ENCODE measurements around the gene TACR3.
A peak's percentile ranks its signal among the peaks of the same experiment; 100 is the strongest.

Gene TACR3

DNA sequence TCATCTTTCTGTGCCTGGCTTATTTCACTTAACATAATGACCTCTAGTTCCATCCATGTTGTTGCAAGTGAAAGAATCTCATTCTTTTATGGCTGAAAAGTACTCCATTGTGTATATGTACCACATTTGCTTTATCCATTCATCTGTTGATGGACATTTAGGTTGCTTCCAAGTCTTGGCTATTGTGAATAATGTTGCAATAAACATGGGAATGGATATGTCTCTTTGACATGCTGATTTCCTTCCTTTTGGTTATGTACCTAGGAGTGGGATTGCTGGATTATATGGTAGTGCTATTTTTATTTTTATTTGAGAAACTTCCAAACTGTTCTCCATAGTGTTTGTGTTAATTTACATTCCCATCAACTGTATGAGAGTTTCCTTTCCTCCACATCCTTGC, 71.2 kb downstream of the TACR3 start:
- TF ChIP-seq TEAD4 (IDR thresholded peaks at IDR 0.05) = no peak
- TF ChIP-seq CREB1 (IDR thresholded peaks at IDR 0.05; ENCODE audit: low read depth) = no peak
- no peak for TF ChIP-seq ZBTB7A (IDR thresholded peaks at IDR 0.05; ENCODE audit: low read depth)
- TF ChIP-seq CEBPB (IDR thresholded peaks at IDR 0.05) = no peak
- no peak for TF ChIP-seq EGR1 (IDR thresholded peaks at IDR 0.05)
- no peak for TF ChIP-seq YY1 (IDR thresholded peaks at IDR 0.05; ENCODE audit: low read depth)

DNA sequence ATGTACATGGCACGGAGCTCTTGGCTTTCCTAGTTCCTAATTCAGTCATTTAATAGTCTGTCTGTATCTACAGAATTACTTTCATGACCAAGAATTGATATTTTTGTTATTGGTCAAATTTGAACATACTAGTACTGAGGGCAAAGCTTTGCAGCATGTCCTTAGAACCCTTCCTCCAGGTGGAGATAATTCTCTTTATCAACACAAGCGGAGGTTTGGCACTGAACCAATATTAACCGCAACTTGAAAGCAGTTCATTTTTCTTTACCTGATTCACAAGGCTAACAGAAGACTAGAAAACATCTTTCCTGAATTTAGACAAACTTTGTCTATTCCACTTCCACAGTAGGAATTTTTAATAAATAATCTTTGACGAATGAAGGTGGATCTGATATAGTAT, 73.8 kb downstream of the TACR3 start:
- TF ChIP-seq YY1 (IDR thresholded peaks at IDR 0.05; ENCODE audit: low read depth) = no peak
- TF ChIP-seq, protein P1, sequence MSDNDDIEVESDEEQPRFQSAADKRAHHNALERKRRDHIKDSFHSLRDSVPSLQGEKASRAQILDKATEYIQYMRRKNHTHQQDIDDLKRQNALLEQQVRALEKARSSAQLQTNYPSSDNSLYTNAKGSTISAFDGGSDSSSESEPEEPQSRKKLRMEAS (IDR thresholded peaks at IDR 0.05) = no peak
- no peak for TF ChIP-seq CEBPB (IDR thresholded peaks at IDR 0.05)
- no peak for TF ChIP-seq FOXM1 (IDR thresholded peaks at IDR 0.05; ENCODE audit: borderline replicate concordance, low read depth)

DNA sequence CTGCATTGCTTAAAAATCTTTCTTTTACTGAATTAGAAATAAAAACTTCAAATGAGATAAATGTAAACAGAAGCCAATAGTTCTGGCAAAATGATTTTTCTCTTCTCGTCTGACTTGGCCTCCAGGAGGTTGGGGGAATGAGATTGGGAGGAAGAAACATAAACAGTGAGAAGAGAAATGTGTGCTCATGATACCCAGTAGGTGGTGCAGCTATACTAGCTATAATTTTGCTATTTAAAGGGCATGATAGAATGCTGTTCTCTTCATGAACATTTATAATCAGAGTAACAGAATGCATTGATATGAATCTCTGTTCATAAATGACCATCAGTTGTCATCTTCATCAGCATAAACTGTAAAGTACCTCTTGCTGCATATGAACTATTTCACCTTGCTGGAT, 85.5 kb downstream of the TACR3 start:
- peak; percentile 56; the same call in 1 of the 2 replicates for TF ChIP-seq RAD21 (IDR thresholded peaks at IDR 0.05; ENCODE audit: low read depth)
- TF ChIP-seq EGR1 (IDR thresholded peaks at IDR 0.05) = no peak

DNA sequence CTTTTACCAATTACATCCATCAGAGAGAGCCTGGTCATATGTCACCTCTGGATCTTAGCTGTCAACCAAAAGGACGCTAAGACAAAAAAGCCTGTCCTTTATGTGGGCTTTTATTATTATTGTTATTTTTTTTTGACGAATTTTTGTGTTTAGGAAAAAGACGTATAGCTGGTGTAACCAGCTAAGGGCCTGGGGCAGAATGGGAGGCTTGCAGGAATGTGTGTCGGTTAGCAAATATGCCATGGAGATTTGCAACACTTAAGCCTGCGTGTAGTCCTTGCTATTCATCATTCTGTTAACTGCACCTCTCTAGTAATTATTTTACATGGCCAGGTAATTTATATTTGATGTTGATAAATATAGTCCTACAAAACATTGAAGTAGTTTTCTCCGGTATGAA, 93.5 kb downstream of the TACR3 start:
- TF ChIP-seq, protein P2, sequence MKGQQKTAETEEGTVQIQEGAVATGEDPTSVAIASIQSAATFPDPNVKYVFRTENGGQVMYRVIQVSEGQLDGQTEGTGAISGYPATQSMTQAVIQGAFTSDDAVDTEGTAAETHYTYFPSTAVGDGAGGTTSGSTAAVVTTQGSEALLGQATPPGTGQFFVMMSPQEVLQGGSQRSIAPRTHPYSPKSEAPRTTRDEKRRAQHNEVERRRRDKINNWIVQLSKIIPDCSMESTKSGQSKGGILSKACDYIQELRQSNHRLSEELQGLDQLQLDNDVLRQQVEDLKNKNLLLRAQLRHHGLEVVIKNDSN (IDR thresholded peaks at IDR 0.05) = no peak
- no peak for TF ChIP-seq ZBTB7A (IDR thresholded peaks at IDR 0.05; ENCODE audit: low read depth)
- TF ChIP-seq, protein P1 (IDR thresholded peaks at IDR 0.05) = no peak
- TF ChIP-seq YY1 (IDR thresholded peaks at IDR 0.05; ENCODE audit: low read depth) = no peak
- no peak for TF ChIP-seq TCF12 (IDR thresholded peaks at IDR 0.05; ENCODE audit: low read depth)
- TF ChIP-seq NFIC (IDR thresholded peaks at IDR 0.05) = no peak
- no peak for TF ChIP-seq RAD21 (IDR thresholded peaks at IDR 0.05; ENCODE audit: low read depth)
- no peak for TF ChIP-seq EGR1 (IDR thresholded peaks at IDR 0.05)
- no peak for TF ChIP-seq CEBPB (IDR thresholded peaks at IDR 0.05)
- TF ChIP-seq EP300 (IDR thresholded peaks at IDR 0.05; ENCODE audit: borderline replicate concordance) = no peak
- TF ChIP-seq TEAD4 (IDR thresholded peaks at IDR 0.05) = no peak
- TF ChIP-seq TAF1 (IDR thresholded peaks at IDR 0.05; ENCODE audit: low read depth) = no peak
- no peak for TF ChIP-seq CREB1 (IDR thresholded peaks at IDR 0.05; ENCODE audit: low read depth)
- TF ChIP-seq, protein P3, sequence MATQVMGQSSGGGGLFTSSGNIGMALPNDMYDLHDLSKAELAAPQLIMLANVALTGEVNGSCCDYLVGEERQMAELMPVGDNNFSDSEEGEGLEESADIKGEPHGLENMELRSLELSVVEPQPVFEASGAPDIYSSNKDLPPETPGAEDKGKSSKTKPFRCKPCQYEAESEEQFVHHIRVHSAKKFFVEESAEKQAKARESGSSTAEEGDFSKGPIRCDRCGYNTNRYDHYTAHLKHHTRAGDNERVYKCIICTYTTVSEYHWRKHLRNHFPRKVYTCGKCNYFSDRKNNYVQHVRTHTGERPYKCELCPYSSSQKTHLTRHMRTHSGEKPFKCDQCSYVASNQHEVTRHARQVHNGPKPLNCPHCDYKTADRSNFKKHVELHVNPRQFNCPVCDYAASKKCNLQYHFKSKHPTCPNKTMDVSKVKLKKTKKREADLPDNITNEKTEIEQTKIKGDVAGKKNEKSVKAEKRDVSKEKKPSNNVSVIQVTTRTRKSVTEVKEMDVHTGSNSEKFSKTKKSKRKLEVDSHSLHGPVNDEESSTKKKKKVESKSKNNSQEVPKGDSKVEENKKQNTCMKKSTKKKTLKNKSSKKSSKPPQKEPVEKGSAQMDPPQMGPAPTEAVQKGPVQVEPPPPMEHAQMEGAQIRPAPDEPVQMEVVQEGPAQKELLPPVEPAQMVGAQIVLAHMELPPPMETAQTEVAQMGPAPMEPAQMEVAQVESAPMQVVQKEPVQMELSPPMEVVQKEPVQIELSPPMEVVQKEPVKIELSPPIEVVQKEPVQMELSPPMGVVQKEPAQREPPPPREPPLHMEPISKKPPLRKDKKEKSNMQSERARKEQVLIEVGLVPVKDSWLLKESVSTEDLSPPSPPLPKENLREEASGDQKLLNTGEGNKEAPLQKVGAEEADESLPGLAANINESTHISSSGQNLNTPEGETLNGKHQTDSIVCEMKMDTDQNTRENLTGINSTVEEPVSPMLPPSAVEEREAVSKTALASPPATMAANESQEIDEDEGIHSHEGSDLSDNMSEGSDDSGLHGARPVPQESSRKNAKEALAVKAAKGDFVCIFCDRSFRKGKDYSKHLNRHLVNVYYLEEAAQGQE (IDR thresholded peaks at IDR 0.05; ENCODE audit: low read depth) = no peak
- TF ChIP-seq FOXM1 (IDR thresholded peaks at IDR 0.05; ENCODE audit: borderline replicate concordance, low read depth) = no peak

DNA sequence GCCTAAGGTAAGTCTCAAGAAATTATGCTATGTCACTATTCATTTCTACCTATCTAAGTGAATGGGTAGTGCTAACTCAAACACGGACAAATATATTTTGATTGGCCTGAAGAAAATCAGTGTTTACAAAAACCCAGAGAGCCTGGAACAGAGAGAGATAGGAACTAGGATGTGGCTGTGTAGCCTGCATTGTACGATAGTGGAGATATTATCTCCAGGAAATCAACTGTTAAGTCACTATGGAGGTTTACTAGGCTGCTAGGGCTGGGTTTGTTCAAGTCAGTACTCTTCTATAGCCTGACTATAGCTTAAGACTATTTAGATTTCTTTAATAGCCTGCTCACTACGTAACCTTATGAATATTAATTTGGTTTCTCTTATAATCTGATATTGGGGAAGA, 127.9 kb downstream of the TACR3 start:
- no peak for TF ChIP-seq ZBTB7A (IDR thresholded peaks at IDR 0.05; ENCODE audit: low read depth)
- no peak for TF ChIP-seq RAD21 (IDR thresholded peaks at IDR 0.05; ENCODE audit: low read depth)
- TF ChIP-seq TCF12 (IDR thresholded peaks at IDR 0.05; ENCODE audit: low read depth) = no peak
- no peak for TF ChIP-seq TEAD4 (IDR thresholded peaks at IDR 0.05)
- TF ChIP-seq FOXM1 (IDR thresholded peaks at IDR 0.05; ENCODE audit: borderline replicate concordance, low read depth) = no peak
- TF ChIP-seq, protein P2 (IDR thresholded peaks at IDR 0.05) = no peak
- no peak for TF ChIP-seq TAF1 (IDR thresholded peaks at IDR 0.05; ENCODE audit: low read depth)
- no peak for TF ChIP-seq EP300 (IDR thresholded peaks at IDR 0.05; ENCODE audit: borderline replicate concordance)
- TF ChIP-seq YY1 (IDR thresholded peaks at IDR 0.05; ENCODE audit: low read depth) = no peak
- TF ChIP-seq, protein P1 (IDR thresholded peaks at IDR 0.05) = no peak

DNA sequence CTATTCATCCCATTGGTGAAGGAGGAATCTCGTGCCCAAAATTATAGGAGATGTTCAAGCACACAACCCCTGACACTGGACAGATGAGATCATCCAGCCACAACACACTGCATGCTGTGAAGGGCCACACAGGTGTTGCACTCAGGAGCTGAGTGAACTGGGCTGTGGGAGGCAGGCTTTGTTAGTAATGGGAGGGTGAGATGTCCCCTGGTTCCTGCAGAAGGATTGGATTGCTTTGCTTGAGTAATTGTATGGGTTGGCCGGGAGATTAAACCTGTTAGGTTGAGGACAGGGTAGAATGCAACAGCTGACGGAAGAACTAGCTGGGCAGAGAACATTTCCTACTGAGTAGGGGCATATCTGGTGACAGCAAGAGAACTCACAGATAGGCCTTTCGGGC, 152.2 kb downstream of the TACR3 start:
- TF ChIP-seq TCF12 (IDR thresholded peaks at IDR 0.05; ENCODE audit: low read depth) = no peak

Data from Ishikawa (cell line).